Right lobe of liver (tissue), 6 donors: Measurements from ENCODE around the gene GPR17. TPM values are rescaled to one million over a fixed set of nuclear protein-coding genes. Genes with fewer than 3 reads are reported as not detected.

Source experiments
- ATAC-seq, 4 donors: fragments of 200-7000 bp; cut with Tn5 transposase; one replicate each; pipeline ENCODE4 v1.9.1; 2020; ENCODE audit warnings: mild to moderate bottlenecking in 4 of 4, moderate library complexity in 4 of 4
- DNase-seq, 3 donors: peaks; one replicate each; pipeline ENCODE4 v3.0.0-alpha.2; 2020
- H3K27ac ChIP-seq, 3 donors: fragments of 200-600 bp; one replicate each; pipeline ENCODE4 v1.8.0; 2022
- H3K27me3 ChIP-seq, 2 donors: fragments of 200-600 bp; one replicate each; pipeline ENCODE4 v1.8.0; 2022
- H3K36me3 ChIP-seq, 4 donors: fragments of 200-600 bp; sonication (generic) in 1 of 4; one replicate each; pipeline versions ENCODE4 v1.5.1 to v1.8.0; 2017 to 2022; ENCODE audit warnings: control low read depth in 1 of 4
- H3K4me1 ChIP-seq, 4 donors: fragments of 200-600 bp; sonication (generic) in 1 of 4; one replicate each; pipeline versions ENCODE4 v1.5.1 to v1.8.0; 2017 to 2022; ENCODE audit warnings: control low read depth in 1 of 4
- H3K4me3 ChIP-seq, 3 donors: fragments of 200-600 bp; one replicate each; pipeline ENCODE4 v1.8.0; 2022
- H3K9me3 ChIP-seq, 4 donors: fragments of 200-600 bp; sonication (generic) in 1 of 4; one replicate each; pipeline versions ENCODE4 v1.5.1 to v1.8.0; 2017 to 2022; ENCODE audit warnings: control low read depth in 1 of 4
- CTCF ChIP-seq, 4 donors: fragments of 200-600 bp in 3 of 4; fragments of 450-650 bp in 1 of 4; IDR thresholded peaks; one replicate each; pipeline versions ENCODE4 v1.5.1 to v1.8.0; 2016 to 2022; ENCODE audit warnings: antibody characterized with exemption in 4 of 4, mild to moderate bottlenecking in 2 of 4
- POLR2A ChIP-seq: fragments of 450-650 bp; IDR thresholded peaks from one replicate; pipeline ENCODE4 v1.6.1; 2017; ENCODE audit warnings: antibody characterized with exemption, mild to moderate bottlenecking
- WGBS: methylation state at CpG from one replicate; pipeline ENCODE4 v1.1.6; 2018; ENCODE audit warnings: low coverage, low lambda C conversion rate; ENCODE audit not compliant: insufficient coverage; ENCODE audit errors: missing lambda C conversion rate; 5-methylcytosine and 5-hydroxymethylcytosine counted together
- intact Hi-C, 2 donors: fragments of 100-400 bp; cut with DNase I; formaldehyde crosslinking; loops; one replicate each; pipeline versions ENCODE4 v1.11.2 to v1.14.1; 2022
- total RNA-seq, 6 experiments: library from RNA; depleted of rRNA in 2 of 6; stranded (reverse); fragments of >200 nt in 2 of 6; fragmentation: NEBNext Ultra II Directional in 3 of 6; extraction: Animal tissue kit (Norgen Biotek cat#: 25700) in 3 of 6; gene quantifications; one replicate each; pipeline versions ENCODE4 v1.1.0 to v1.2.4, GENCODE V29; 2016 to 2023
- donor health status: DM: no; HTN: yes; CAD: no.
- donor health status: DM: no; HTN: no; CAD: no.
- donor health status: DM: no; HTN: no; CAD: no.
- donor health status: DM: no; HTN: yes; CAD: no.
- donor health status: DM: no; HTN: yes; CAD: no.

The GPR17 gene
- total RNA-seq, 6 experiments from 2014 or later = not detected

GRCh38 chr2:127694986-127695385 is 49.0 kb downstream of the GPR17 start:
- H3K27ac ChIP-seq = no peak overlapping the region
- no peaks in the 10 kb centered on the region for H3K9me3 ChIP-seq
- H3K27me3 ChIP-seq = no peaks in the 10 kb centered on the region
- no peak overlapping the region for H3K4me3 ChIP-seq
- TF ChIP-seq POLR2A = no peak
- no peak for TF ChIP-seq CTCF (IDR thresholded peaks at IDR 0.05)
- no peak for DNase-seq
- 80% methylated on average over 7 of the region's 9 CpGs for WGBS
- H3K36me3 ChIP-seq = no peaks in the 10 kb centered on the region
- intact Hi-C loops = no loop called here
- H3K4me1 ChIP-seq = no peaks in the 10 kb centered on the region
- no peak for ATAC-seq

- intact Hi-C loops = no loop called here
Measured at GRCh38 chr2:127695491-127696472, 49.8 kb downstream of the GPR17 start.

GRCh38 chr2:127697482-127698180 is 51.7 kb downstream of the GPR17 start:
- intact Hi-C loops = no loop called here
- Histone ChIP-seq H3K27ac (no peak overlapping the region), H3K9me3 (no peaks in the 10 kb centered on the region), H3K36me3 (no peaks in the 10 kb centered on the region), H3K27me3 (no peaks in the 10 kb centered on the region), H3K4me3 (no peak overlapping the region), H3K4me1 (peaks cover 0 to 13% (median 2%) of the 10 kb centered on the region in 4 donors)
- ATAC-seq = no peak
- no peak for TF ChIP-seq POLR2A
- TF ChIP-seq CTCF (IDR thresholded peaks at IDR 0.05) = no peak
- WGBS = 82% methylated on average over 4 of the region's 21 CpGs
- no peak for DNase-seq

More at GRCh38 chr2:127695491-127696472, 49.8 kb downstream of the GPR17 start:
- DNase-seq = peak in 1 of 3 donors; percentile 54
- H3K27ac ChIP-seq = no peak overlapping the region
- H3K4me1 ChIP-seq = peaks cover 0 to 7% (median 0%) of the 10 kb centered on the region in 4 donors
- H3K36me3 ChIP-seq = no peaks in the 10 kb centered on the region
- no peaks in the 10 kb centered on the region for H3K27me3 ChIP-seq
- ATAC-seq = peak; percentile 42 to 72 (median 66)
- TF ChIP-seq POLR2A (no peak), CTCF (IDR thresholded peaks at IDR 0.05) (peak in 3 of 4 donors; percentile 28 to 52 (median 42))
- 46% methylated on average over 28 of the region's 52 CpGs for WGBS
- H3K9me3 ChIP-seq = no peaks in the 10 kb centered on the region
- H3K4me3 ChIP-seq = peak overlapping the region in 1 of 3 donors; percentile 27

GRCh38 chr2:127698553-127699355 is 52.8 kb downstream of the GPR17 start:
- H3K9me3 ChIP-seq = no peaks in the 10 kb centered on the region
- no peaks in the 10 kb centered on the region for H3K36me3 ChIP-seq
- TF ChIP-seq POLR2A = no peak
- TF ChIP-seq CTCF (IDR thresholded peaks at IDR 0.05) = no peak
- H3K4me3 ChIP-seq = no peak overlapping the region
- no peaks in the 10 kb centered on the region for H3K27me3 ChIP-seq
- H3K27ac ChIP-seq = no peak overlapping the region
- peaks cover 0 to 24% (median 10%) of the 10 kb centered on the region in 4 donors for H3K4me1 ChIP-seq
- DNase-seq (no peak), ATAC-seq (no peak)
- 94% methylated on average over 19 of the region's 27 CpGs for WGBS
- intact Hi-C loops = no loop called here
